GM10248 (cell line): ENCODE data around the gene HK1.

ENCODE experiments used
- CTCF ChIA-PET: fragments of 300-600 bp; sonication (Branson Sonifier 250); formaldehyde crosslinking; extraction: SDS; loops from one replicate; lab custom pipeline; 2021; ENCODE audit warnings: antibody characterized with exemption; lab: Yijun Ruan, JAX
- POLR2A ChIA-PET: fragments of 350-650 bp; sonication (Branson Sonifier 250); formaldehyde crosslinking; extraction: SDS; loops from one replicate; lab custom pipeline; 2020; ENCODE audit warnings: antibody characterized with exemption; lab: Yijun Ruan, JAX
- DNase-seq: peaks from one replicate; pipeline ENCODE4 v3.0.0; 2012; ENCODE audit errors: extremely low spot score
- TF ChIP-seq, protein P1 (sequence below): IDR thresholded peaks from 2 replicates; pipeline ENCODE4 v1.5.1; 2012; ENCODE audit warnings: mild to moderate bottlenecking, low read depth; ENCODE audit errors: extremely low read depth, missing control alignments, control extremely low read depth

HK1 gene

DNA sequence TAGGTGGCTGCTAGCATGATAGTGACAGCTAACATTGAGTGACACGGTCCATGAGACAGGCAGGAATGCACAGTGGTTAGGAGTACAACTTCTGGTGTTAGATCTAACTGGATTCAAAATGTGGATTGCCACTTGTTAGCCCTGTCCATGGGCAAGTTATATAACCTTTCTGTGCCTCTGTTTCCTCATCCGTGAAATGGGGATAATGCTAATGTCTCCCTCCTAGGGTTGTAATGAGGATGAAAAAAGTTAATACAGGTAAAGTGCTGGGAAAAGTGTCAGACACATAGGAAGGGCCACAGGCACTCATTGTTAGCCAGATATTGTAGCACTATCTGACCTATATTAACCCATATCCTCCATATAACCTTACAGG is 96.6 kb downstream of the HK1 start:
- CTCF ChIA-PET = no interaction called here
- POLR2A ChIA-PET = no interaction called here

DNA sequence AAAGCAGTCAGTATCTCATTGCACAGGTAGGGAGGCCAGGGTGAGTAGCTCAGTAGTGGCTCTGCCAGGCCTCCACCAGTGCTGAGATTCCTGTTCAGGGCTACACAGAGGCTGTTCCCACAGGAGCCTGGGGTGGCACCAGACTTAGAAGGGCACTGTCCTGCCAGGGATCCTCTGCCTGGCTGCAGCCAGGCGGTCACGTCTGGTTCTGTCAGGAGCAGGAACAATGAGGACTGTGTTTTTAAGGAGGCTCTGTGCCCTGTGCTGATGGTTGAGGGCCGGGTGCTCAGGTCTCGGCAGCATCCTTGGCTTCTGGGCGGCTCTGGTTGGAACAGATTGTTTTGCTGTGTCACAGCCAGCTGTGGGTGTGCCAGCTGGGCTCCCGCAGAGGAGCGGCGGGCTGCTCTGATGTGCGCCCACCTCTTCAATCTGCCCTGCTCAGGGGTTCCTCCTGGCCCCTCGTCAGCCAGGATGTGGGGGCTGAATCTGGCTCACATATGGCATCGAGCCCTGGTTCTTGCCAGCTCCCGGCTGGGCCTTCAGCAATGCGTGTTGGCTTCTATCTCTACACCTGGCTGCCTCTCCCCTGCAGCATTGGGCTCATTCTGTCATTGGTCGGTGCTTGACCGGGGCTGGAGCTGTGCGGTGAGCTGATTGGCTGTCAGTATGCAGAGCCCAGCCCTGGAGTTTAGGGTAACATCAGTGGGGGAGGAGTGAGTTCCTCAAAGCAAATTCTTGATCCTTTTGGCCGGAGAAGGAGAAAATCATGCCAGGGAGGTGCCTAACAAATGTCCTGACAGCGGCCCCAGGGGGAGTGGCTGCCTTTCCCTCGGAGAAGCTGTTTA is 97.2 kb downstream of the HK1 start:
- ChIA-PET POLR2A (no interaction called here), CTCF (interaction anchor here (2.8 kb wide), 1 partner anchor 18 kb away, joined by 11 read pairs; no protein-coding TSS in a partner anchor)
- DNase-seq = no peak
- TF ChIP-seq, protein P1, sequence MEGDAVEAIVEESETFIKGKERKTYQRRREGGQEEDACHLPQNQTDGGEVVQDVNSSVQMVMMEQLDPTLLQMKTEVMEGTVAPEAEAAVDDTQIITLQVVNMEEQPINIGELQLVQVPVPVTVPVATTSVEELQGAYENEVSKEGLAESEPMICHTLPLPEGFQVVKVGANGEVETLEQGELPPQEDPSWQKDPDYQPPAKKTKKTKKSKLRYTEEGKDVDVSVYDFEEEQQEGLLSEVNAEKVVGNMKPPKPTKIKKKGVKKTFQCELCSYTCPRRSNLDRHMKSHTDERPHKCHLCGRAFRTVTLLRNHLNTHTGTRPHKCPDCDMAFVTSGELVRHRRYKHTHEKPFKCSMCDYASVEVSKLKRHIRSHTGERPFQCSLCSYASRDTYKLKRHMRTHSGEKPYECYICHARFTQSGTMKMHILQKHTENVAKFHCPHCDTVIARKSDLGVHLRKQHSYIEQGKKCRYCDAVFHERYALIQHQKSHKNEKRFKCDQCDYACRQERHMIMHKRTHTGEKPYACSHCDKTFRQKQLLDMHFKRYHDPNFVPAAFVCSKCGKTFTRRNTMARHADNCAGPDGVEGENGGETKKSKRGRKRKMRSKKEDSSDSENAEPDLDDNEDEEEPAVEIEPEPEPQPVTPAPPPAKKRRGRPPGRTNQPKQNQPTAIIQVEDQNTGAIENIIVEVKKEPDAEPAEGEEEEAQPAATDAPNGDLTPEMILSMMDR = no peak

More for the DNA sequence above, 96.6 kb downstream of the HK1 start:
- DNase-seq = no peak
- TF ChIP-seq, protein P1 = no peak

DNA sequence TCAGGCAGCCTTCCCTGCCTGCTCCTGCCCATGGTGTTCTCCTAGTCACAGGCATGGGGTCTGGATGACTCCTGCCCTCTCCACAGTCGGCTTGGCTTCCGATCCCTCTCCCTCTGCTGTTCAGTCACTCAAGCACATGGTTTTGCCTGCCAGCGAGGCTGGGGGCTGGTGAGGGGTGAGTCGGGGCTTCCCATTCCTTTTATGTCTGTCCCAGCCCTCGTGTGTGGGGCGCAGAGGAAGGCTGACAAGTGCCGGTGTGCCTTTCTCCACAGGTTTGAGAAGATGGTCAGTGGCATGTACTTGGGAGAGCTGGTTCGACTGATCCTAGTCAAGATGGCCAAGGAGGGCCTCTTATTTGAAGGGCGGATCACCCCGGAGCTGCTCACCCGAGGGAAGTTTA is 98.4 kb downstream of the HK1 start:
- TF ChIP-seq, protein P1 = no peak
- ChIA-PET POLR2A (no interaction called here), CTCF (interaction anchor here (1.1 to 2.8 kb wide), 3 partner anchors 17 to 139 kb away, joined by 3 to 11 read pairs (median 4); no protein-coding TSS in a partner anchor)
- DNase-seq = no peak

DNA sequence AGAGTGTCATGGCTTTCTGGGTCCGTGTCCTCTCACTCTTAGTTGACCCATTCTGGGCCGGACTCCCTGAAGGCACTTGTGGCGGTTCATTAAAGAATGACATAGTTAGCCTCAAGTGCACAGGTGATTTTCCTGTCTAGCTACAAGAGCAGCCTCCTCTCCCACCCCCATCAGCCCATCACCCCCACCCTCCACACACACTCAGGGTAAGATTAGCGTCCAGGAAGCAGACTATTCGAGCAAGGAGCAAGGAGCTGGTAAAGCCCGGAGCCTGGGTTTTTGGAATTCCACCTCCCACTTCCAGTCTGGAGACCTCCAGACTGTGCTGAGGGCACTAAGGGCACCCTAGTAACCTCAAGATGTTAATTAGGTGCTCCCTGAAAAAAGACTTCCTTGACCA is 98.9 kb downstream of the HK1 start:
- ChIA-PET CTCF (interaction anchor here (1.1 to 2.8 kb wide), 3 partner anchors 16 to 139 kb away, joined by 3 to 11 read pairs (median 4); no protein-coding TSS in a partner anchor), POLR2A (no interaction called here)
- TF ChIP-seq, protein P1 = no peak
- no peak for DNase-seq

DNA sequence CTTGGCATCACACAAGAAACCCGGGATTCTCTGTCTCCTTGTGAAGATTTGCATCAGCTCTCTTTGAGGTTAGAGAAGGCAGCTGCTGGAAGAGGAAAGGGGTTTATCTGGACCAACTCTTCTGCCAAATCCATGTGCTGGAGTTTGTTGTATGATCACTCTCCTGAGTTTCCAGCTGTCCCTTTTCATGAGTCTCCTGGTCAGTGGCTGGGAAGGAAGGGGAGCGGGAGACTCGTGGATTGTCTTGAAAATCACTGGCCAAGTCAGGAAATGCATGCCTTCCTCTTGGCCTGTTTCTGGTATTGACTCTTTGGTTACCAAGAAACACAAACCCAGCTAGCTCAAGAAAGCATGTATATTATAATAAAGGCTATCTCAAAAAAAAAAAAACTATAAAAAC is 99.6 kb downstream of the HK1 start:
- TF ChIP-seq, protein P1 = no peak
- no peak for DNase-seq
- ChIA-PET POLR2A (no interaction called here), CTCF (interaction anchor here (1.8 to 2.8 kb wide), 2 partner anchors 15 to 30 kb away, joined by 4 to 11 read pairs; no protein-coding TSS in a partner anchor)

DNA sequence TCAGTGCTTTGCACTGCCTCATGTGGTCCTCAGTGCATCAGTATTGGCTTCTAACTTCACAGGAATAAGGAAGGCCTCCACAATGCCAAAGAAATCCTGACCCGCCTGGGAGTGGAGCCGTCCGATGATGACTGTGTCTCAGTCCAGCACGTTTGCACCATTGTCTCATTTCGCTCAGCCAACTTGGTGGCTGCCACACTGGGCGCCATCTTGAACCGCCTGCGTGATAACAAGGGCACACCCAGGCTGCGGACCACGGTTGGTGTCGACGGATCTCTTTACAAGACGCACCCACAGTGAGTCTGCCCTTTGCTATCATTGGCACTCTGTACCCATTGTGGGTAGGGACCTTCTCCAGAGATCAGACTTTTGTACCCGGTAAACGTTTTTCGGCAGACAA is 101.5 kb downstream of the HK1 start:
- TF ChIP-seq, protein P1 = no peak
- no peak for DNase-seq
- POLR2A ChIA-PET = no interaction called here
- CTCF ChIA-PET = no interaction called here
